HG03521 (cell line): Measurements from ENCODE around the gene CCER1.

Experiments used
- ATAC-seq: cut with Tn5 transposase; IDR thresholded peaks from one replicate; pipeline ENCODE4 v1.9.1; 2021; ENCODE audit warnings: mild to moderate bottlenecking, moderate library complexity; ENCODE audit not compliant: unreplicated experiment

Gene CCER1

GRCh38 chr12:90922145-90922627 lies 32.8 kb downstream of the CCER1 start:
- ATAC-seq, result no peak

- ATAC-seq, result no peak
Measured at GRCh38 chr12:90921536-90921935, 33.4 kb downstream of the CCER1 start.

- ATAC-seq, result no peak
Measured at GRCh38 chr12:90920222-90920621, 34.8 kb downstream of the CCER1 start.

- no peak for ATAC-seq
Measured at GRCh38 chr12:90917431-90917830, 37.5 kb downstream of the CCER1 start.

- no peak for ATAC-seq
Measured at GRCh38 chr12:90916516-90916915, 38.5 kb downstream of the CCER1 start.

- ATAC-seq, result no peak
Measured at GRCh38 chr12:90915353-90915752, 39.6 kb downstream of the CCER1 start.

GRCh38 chr12:90910958-90911357 lies 44.0 kb downstream of the CCER1 start:
- ATAC-seq, result no peak

GRCh38 chr12:90909069-90909770 lies 45.8 kb downstream of the CCER1 start:
- ATAC-seq, result no peak

GRCh38 chr12:90908465-90908864 lies 46.5 kb downstream of the CCER1 start:
- no peak for ATAC-seq

- no peak for ATAC-seq
Measured at GRCh38 chr12:90905691-90906370, 49.1 kb downstream of the CCER1 start.

- ATAC-seq, result no peak
Measured at GRCh38 chr12:90902596-90902995, 52.4 kb downstream of the CCER1 start.
